HEK293 (cell line): ENCODE results near the gene LRFN2.
A peak's percentile ranks its signal among the peaks of the same experiment; 100 is the strongest.

Experiments
- CTCF ChIA-PET: fragments of 350-600 bp; formaldehyde crosslinking; extraction: SDS; loops from one replicate; lab custom pipeline; 2021; ENCODE audit warnings: antibody characterized with exemption; lab: Yijun Ruan, JAX
- POLR2A ChIA-PET: fragments of 300-600 bp; formaldehyde crosslinking; extraction: SDS; loops from one replicate; lab custom pipeline; 2020; ENCODE audit warnings: antibody characterized with exemption, inconsistent platforms; lab: Yijun Ruan, JAX
- H3K27ac ChIP-seq: fragments of 200-500 bp; sonication (Bioruptor generic); 2 replicates; pipeline ENCODE4 v1.5.1; 2014; ENCODE audit warnings: low read depth, low read length, control low read depth, inconsistent platforms; ENCODE audit errors: extremely low read depth
- H3K36me3 ChIP-seq, 2 experiments: fragments of 200-500 bp in 1 of 2; sonication (Bioruptor generic) in 1 of 2; 1 replicate in 1 of 2; 2 replicates in 1 of 2; pipeline ENCODE4 v1.5.1; 2014 to 2017; ENCODE audit warnings: inconsistent platforms in 2 of 2, low read length in 2 of 2; ENCODE audit not compliant: control insufficient read depth in 2 of 2, insufficient read depth in 1 of 2
- H3K4me1 ChIP-seq: fragments of 200-500 bp; sonication (Bioruptor generic); 2 replicates; pipeline ENCODE4 v1.5.1; 2014; ENCODE audit warnings: mild to moderate bottlenecking, low read length, inconsistent platforms; ENCODE audit not compliant: control insufficient read depth, insufficient read depth
- H3K4me3 ChIP-seq: 2 replicates; pipeline ENCODE4 v1.5.1; 2011; ENCODE audit warnings: low read depth, mild to moderate bottlenecking, control low read depth, low read length, moderate library complexity
- H3K9me3 ChIP-seq: fragments of 200-500 bp; sonication (Bioruptor generic); 2 replicates; pipeline ENCODE4 v1.5.1; 2014; ENCODE audit warnings: low read depth, low read length, inconsistent platforms; ENCODE audit not compliant: control insufficient read depth, insufficient read depth
- ELK4 ChIP-seq: IDR thresholded peaks from 2 replicates; pipeline ENCODE4 v1.6.1; 2011; ENCODE audit warnings: mild to moderate bottlenecking, low read depth, low read length, borderline replicate concordance
- FEZF1 ChIP-seq: fragments of 450-650 bp; formaldehyde crosslinking; IDR thresholded peaks from 2 replicates; pipeline ENCODE4 v1.5.1; 2016; ENCODE audit warnings: missing biosample characterization, missing genetic modification characterization
- HOXA7 ChIP-seq: sonication (generic); formaldehyde crosslinking; IDR thresholded peaks from 2 replicates; pipeline ENCODE4 v1.8.1; 2022; ENCODE audit warnings: missing genetic modification reagents, borderline replicate concordance
- KLF1 ChIP-seq: fragments of 450-650 bp; formaldehyde crosslinking; IDR thresholded peaks from 2 replicates; pipeline ENCODE4 v1.5.1; 2016; ENCODE audit warnings: missing biosample characterization, missing genetic modification characterization
- MZF1 ChIP-seq: fragments of 450-650 bp; formaldehyde crosslinking; IDR thresholded peaks from 2 replicates; pipeline ENCODE4 v1.5.1; 2017; ENCODE audit warnings: missing biosample characterization, missing genetic modification characterization, borderline replicate concordance
- SP7 ChIP-seq: fragments of 450-650 bp; formaldehyde crosslinking; IDR thresholded peaks from 2 replicates; pipeline ENCODE4 v1.5.1; 2016; ENCODE audit warnings: missing biosample characterization, missing genetic modification characterization
- TRIM28 ChIP-seq: IDR thresholded peaks from 2 replicates; pipeline ENCODE4 v1.6.1; 2011; ENCODE audit warnings: low read length, control low read depth, borderline replicate concordance
- ZBTB8A ChIP-seq: fragments of 450-650 bp; formaldehyde crosslinking; IDR thresholded peaks from 2 replicates; pipeline ENCODE4 v1.5.1; 2016; ENCODE audit warnings: missing biosample characterization, missing genetic modification characterization
- ZFHX2 ChIP-seq: fragments of 450-650 bp; formaldehyde crosslinking; conservative IDR thresholded peaks from 2 replicates; pipeline ENCODE4 v1.5.1; 2016; ENCODE audit warnings: missing biosample characterization, missing genetic modification characterization
- ZIC2 ChIP-seq: fragments of 450-650 bp; formaldehyde crosslinking; IDR thresholded peaks from 2 replicates; pipeline ENCODE4 v1.5.1; 2016; ENCODE audit warnings: missing biosample characterization, missing genetic modification characterization
- ZNF202 ChIP-seq: fragments of 450-650 bp; formaldehyde crosslinking; IDR thresholded peaks from 2 replicates; pipeline ENCODE4 v1.5.1; 2016; ENCODE audit warnings: missing biosample characterization, missing genetic modification characterization, borderline replicate concordance
- ZNF223 ChIP-seq: fragments of 450-650 bp; formaldehyde crosslinking; IDR thresholded peaks from 2 replicates; pipeline ENCODE4 v1.5.1; 2016; ENCODE audit warnings: missing biosample characterization, missing genetic modification characterization
- ZNF274 ChIP-seq, 2 experiments: fragments of 200-500 bp in 1 of 2; fragments of 450-650 bp in 1 of 2; sonication (Bioruptor generic) in 1 of 2; formaldehyde crosslinking in 1 of 2; IDR thresholded peaks; 2 replicates each; pipeline versions ENCODE4 v1.5.1 to v1.6.1; 2014 to 2016; ENCODE audit warnings: borderline replicate concordance in 1 of 2, inconsistent platforms in 1 of 2, low read length in 1 of 2, missing biosample characterization in 1 of 2, missing genetic modification characterization in 1 of 2
- ZNF292 ChIP-seq: fragments of 450-650 bp; formaldehyde crosslinking; IDR thresholded peaks from 2 replicates; pipeline ENCODE4 v1.5.1; 2016; ENCODE audit warnings: low read depth, missing biosample characterization, missing genetic modification characterization, borderline replicate concordance
- ZNF366 ChIP-seq: fragments of 450-650 bp; formaldehyde crosslinking; conservative IDR thresholded peaks from 2 replicates; pipeline ENCODE4 v1.5.1; 2016; ENCODE audit warnings: missing biosample characterization, missing genetic modification characterization
- ZNF48 ChIP-seq: fragments of 450-650 bp; formaldehyde crosslinking; IDR thresholded peaks from 2 replicates; pipeline ENCODE4 v1.5.1; 2016; ENCODE audit warnings: missing biosample characterization, missing genetic modification characterization
- ZNF521 ChIP-seq: fragments of 450-650 bp; formaldehyde crosslinking; IDR thresholded peaks from 2 replicates; pipeline ENCODE4 v1.5.1; 2017; ENCODE audit warnings: missing biosample characterization, mild to moderate bottlenecking, missing genetic modification characterization
- ZNF544 ChIP-seq: fragments of 450-650 bp; formaldehyde crosslinking; IDR thresholded peaks from 2 replicates; pipeline ENCODE4 v1.5.0; 2017; ENCODE audit warnings: missing biosample characterization, missing genetic modification characterization
- ZNF555 ChIP-seq: fragments of 450-650 bp; formaldehyde crosslinking; conservative IDR thresholded peaks from 2 replicates; pipeline ENCODE4 v1.5.1; 2017; ENCODE audit warnings: missing biosample characterization, mild to moderate bottlenecking, missing genetic modification characterization, inconsistent platforms
- ZNF610 ChIP-seq: fragments of 450-650 bp; formaldehyde crosslinking; IDR thresholded peaks from 2 replicates; pipeline ENCODE4 v1.5.1; 2016; ENCODE audit warnings: missing biosample characterization, missing genetic modification characterization, borderline replicate concordance
- ZNF707 ChIP-seq: fragments of 450-650 bp; formaldehyde crosslinking; IDR thresholded peaks from 2 replicates; pipeline ENCODE4 v1.5.1; 2016; ENCODE audit warnings: missing biosample characterization, missing genetic modification characterization
- ZNF777 ChIP-seq: fragments of 450-650 bp; formaldehyde crosslinking; IDR thresholded peaks from 2 replicates; pipeline ENCODE4 v1.5.1; 2017; ENCODE audit warnings: missing biosample characterization, missing genetic modification characterization, borderline replicate concordance
- ZNF843 ChIP-seq: fragments of 450-650 bp; formaldehyde crosslinking; IDR thresholded peaks from 2 replicates; pipeline ENCODE4 v1.5.1; 2016; ENCODE audit warnings: missing biosample characterization, missing genetic modification characterization
- ZSCAN30 ChIP-seq: fragments of 450-650 bp; IDR thresholded peaks from 2 replicates; pipeline ENCODE4 v1.5.1; 2018; ENCODE audit warnings: missing biosample characterization, mild to moderate bottlenecking, missing genetic modification characterization, moderate library complexity
- TF ChIP-seq, protein P1 (sequence below): fragments of 450-650 bp; formaldehyde crosslinking; IDR thresholded peaks from 2 replicates; pipeline ENCODE4 v1.5.1; 2017; ENCODE audit warnings: missing biosample characterization, missing genetic modification characterization
- TF ChIP-seq, protein P2 (sequence below): fragments of 450-650 bp; formaldehyde crosslinking; IDR thresholded peaks from 2 replicates; pipeline ENCODE4 v1.5.1; 2016; ENCODE audit warnings: missing biosample characterization, missing genetic modification characterization

Gene LRFN2

GRCh38 chr6:40504274-40504673 is 82.9 kb downstream of the LRFN2 start:
- H3K4me1 ChIP-seq: no peaks in the 10 kb centered on the region
- H3K36me3 ChIP-seq: no peaks in the 10 kb centered on the region
- TF ChIP-seq ZFHX2 (tag by site-specific recombination) (0 out of 2 replicates have a peak, but pooled peaks have one; percentile 10), FEZF1 (tag by site-specific recombination) (no peak)
- H3K9me3 ChIP-seq: no peaks in the 10 kb centered on the region
- H3K4me3 ChIP-seq: no peak overlapping the region
- POLR2A ChIA-PET: no interaction called here
- CTCF ChIA-PET: interaction anchor here (0.6 to 1.1 kb wide), 3 partner anchors 19 to 175 kb away, joined by 3 to 4 read pairs (median 3); no protein-coding TSS in a partner anchor
- no peak overlapping the region for H3K27ac ChIP-seq

DNA sequence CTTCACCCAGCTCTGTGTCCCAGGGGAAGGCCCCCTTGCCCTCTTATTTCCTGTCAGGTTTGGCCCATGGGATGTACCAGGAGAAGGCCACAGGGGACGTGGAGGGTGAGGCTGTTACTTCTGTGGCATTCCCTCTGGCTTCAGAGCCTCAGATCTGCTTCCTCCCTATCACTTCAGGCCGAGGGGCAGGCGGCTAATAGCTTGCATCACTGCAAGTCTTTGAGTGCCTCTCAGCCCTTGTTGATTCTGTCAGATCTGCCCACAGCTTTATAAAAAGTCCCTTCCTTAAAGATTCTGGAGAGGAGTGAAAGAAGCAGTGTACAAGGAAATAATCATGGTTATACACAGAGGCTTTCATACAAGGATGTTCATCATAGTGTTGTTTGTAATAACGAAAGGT is 86.9 kb downstream of the LRFN2 start:
- ChIA-PET CTCF (interaction anchor here (1.1 kb wide), 1 partner anchor 498 kb away, joined by 3 read pairs; no protein-coding TSS in a partner anchor), POLR2A (no interaction called here)
- no peaks in the 10 kb centered on the region for H3K4me1 ChIP-seq

GRCh38 chr6:40499215-40499614 is 87.9 kb downstream of the LRFN2 start:
- ChIA-PET CTCF (no interaction called here), POLR2A (no interaction called here)
- no peak for TF ChIP-seq ZNF366
- no peak for TF ChIP-seq ZNF48 (tag by site-specific recombination)
- no peak for TF ChIP-seq ZBTB8A (tag by site-specific recombination)
- no peak for TF ChIP-seq ZNF555
- Histone ChIP-seq H3K9me3 (no peaks in the 10 kb centered on the region), H3K36me3 (no peaks in the 10 kb centered on the region), H3K4me3 (no peak overlapping the region), H3K27ac (no peak overlapping the region), H3K4me1 (no peaks in the 10 kb centered on the region)

More for the DNA sequence above, 86.9 kb downstream of the LRFN2 start:
- TF ChIP-seq ZNF292 (tag by site-specific recombination): no peak
- TF ChIP-seq ZNF777 (tag by site-specific recombination): no peak
- TF ChIP-seq ZNF610 (tag by site-specific recombination): no peak
- TF ChIP-seq ZSCAN30 (tag by site-specific recombination): no peak
- TF ChIP-seq ELK4: no peak
- no peak for TF ChIP-seq TRIM28
- no peak overlapping the region for H3K27ac ChIP-seq
- no peaks in the 10 kb centered on the region for H3K9me3 ChIP-seq
- no peak overlapping the region for H3K4me3 ChIP-seq
- no peaks in the 10 kb centered on the region for H3K36me3 ChIP-seq

GRCh38 chr6:40498148-40498547 is 89.0 kb downstream of the LRFN2 start:
- ChIA-PET CTCF (interaction anchor here (0.7 kb wide), 1 partner anchor 530 kb away, joined by 3 read pairs; no protein-coding TSS in a partner anchor), POLR2A (no interaction called here)
- H3K36me3 ChIP-seq: no peaks in the 10 kb centered on the region
- no peaks in the 10 kb centered on the region for H3K4me1 ChIP-seq
- no peak overlapping the region for H3K4me3 ChIP-seq
- H3K9me3 ChIP-seq: no peaks in the 10 kb centered on the region
- no peak overlapping the region for H3K27ac ChIP-seq
- no peak for TF ChIP-seq ZNF707
- no peak for TF ChIP-seq HOXA7
- TF ChIP-seq ZNF521 (tag by site-specific recombination): no peak
- TF ChIP-seq, protein P1, sequence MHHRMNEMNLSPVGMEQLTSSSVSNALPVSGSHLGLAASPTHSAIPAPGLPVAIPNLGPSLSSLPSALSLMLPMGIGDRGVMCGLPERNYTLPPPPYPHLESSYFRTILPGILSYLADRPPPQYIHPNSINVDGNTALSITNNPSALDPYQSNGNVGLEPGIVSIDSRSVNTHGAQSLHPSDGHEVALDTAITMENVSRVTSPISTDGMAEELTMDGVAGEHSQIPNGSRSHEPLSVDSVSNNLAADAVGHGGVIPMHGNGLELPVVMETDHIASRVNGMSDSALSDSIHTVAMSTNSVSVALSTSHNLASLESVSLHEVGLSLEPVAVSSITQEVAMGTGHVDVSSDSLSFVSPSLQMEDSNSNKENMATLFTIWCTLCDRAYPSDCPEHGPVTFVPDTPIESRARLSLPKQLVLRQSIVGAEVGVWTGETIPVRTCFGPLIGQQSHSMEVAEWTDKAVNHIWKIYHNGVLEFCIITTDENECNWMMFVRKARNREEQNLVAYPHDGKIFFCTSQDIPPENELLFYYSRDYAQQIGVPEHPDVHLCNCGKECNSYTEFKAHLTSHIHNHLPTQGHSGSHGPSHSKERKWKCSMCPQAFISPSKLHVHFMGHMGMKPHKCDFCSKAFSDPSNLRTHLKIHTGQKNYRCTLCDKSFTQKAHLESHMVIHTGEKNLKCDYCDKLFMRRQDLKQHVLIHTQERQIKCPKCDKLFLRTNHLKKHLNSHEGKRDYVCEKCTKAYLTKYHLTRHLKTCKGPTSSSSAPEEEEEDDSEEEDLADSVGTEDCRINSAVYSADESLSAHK (tag by site-specific recombination): no peak
- TF ChIP-seq ZNF366: no peak
- TF ChIP-seq ZNF843 (tag by site-specific recombination): no peak
- no peak for TF ChIP-seq KLF1 (tag by site-specific recombination)
- TF ChIP-seq ZNF202 (tag by site-specific recombination): no peak
- no peak for TF ChIP-seq MZF1 (tag by site-specific recombination)
- no peak for TF ChIP-seq ZNF223 (tag by site-specific recombination)
- TF ChIP-seq ZNF544 (tag by site-specific recombination): no peak
- TF ChIP-seq ZIC2 (tag by site-specific recombination): no peak
- TF ChIP-seq FEZF1 (tag by site-specific recombination): no peak
- TF ChIP-seq, protein P2, sequence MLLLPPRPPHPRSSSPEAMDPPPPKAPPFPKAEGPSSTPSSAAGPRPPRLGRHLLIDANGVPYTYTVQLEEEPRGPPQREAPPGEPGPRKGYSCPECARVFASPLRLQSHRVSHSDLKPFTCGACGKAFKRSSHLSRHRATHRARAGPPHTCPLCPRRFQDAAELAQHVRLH (tag by site-specific recombination): no peak
- TF ChIP-seq SP7 (tag by site-specific recombination): no peak
- TF ChIP-seq ZNF274 (IDR thresholded peaks at IDR 0.05; ENCODE audit: low read length): no peak
- TF ChIP-seq ZNF274 (tag by site-specific recombination; IDR thresholded peaks at IDR 0.05; ENCODE audit: borderline replicate concordance): no peak
